Measurements from ENCODE around the gene TRIM15.
A peak's percentile ranks its signal among the peaks of the same experiment; 100 is the strongest.

TRIM15 gene

GRCh38 chr6:30211899-30212298 lies 48.6 kb downstream of the TRIM15 start:
- peaks cover 49% of the 10 kb centered on the region for H3K79me2 ChIP-seq (ENCODE audit: insufficient read depth, low read length)
- peaks cover 72% of the 10 kb centered on the region for H3K4me1 ChIP-seq (ENCODE audit: insufficient read depth, low read length, severe bottlenecking)
- peaks cover 11% of the 10 kb centered on the region; the same call in 1 of the 2 replicates for H3K36me3 ChIP-seq (ENCODE audit: insufficient read depth, low read length)
- peak overlapping the region; percentile 88 for H3K4me3 ChIP-seq (ENCODE audit: low read depth, low read length, poor library complexity, severe bottlenecking)
- H3K9ac ChIP-seq (ENCODE audit: low read length) = peak overlapping the region; percentile 95
- no peaks in the 10 kb centered on the region for H3K9me3 ChIP-seq (ENCODE audit: low read length)
- H3K27ac ChIP-seq (ENCODE audit: low read depth, low read length, poor library complexity, severe bottlenecking) = peak overlapping the region; percentile 93
- H4K20me1 ChIP-seq (ENCODE audit: insufficient read depth, low read length) = no peaks in the 10 kb centered on the region
- no peaks in the 10 kb centered on the region for H3K9me2 ChIP-seq (ENCODE audit: low read depth, low read length)
- TF ChIP-seq EZH2 (IDR thresholded peaks at IDR 0.05; ENCODE audit: borderline replicate concordance, low read length) = no peak
- TF ChIP-seq, protein P1, sequence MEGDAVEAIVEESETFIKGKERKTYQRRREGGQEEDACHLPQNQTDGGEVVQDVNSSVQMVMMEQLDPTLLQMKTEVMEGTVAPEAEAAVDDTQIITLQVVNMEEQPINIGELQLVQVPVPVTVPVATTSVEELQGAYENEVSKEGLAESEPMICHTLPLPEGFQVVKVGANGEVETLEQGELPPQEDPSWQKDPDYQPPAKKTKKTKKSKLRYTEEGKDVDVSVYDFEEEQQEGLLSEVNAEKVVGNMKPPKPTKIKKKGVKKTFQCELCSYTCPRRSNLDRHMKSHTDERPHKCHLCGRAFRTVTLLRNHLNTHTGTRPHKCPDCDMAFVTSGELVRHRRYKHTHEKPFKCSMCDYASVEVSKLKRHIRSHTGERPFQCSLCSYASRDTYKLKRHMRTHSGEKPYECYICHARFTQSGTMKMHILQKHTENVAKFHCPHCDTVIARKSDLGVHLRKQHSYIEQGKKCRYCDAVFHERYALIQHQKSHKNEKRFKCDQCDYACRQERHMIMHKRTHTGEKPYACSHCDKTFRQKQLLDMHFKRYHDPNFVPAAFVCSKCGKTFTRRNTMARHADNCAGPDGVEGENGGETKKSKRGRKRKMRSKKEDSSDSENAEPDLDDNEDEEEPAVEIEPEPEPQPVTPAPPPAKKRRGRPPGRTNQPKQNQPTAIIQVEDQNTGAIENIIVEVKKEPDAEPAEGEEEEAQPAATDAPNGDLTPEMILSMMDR (IDR thresholded peaks at IDR 0.05; ENCODE audit: low read length) = no peak
- no peaks in the 10 kb centered on the region for H3K27me3 ChIP-seq (ENCODE audit: insufficient read depth, low read length)
- no peak overlapping the region for H2AFZ ChIP-seq (ENCODE audit: low read length)
- peak overlapping the region; percentile 97 for H3K4me2 ChIP-seq (ENCODE audit: low read length)
- no peaks in the 10 kb centered on the region for H3F3A ChIP-seq (ENCODE audit: insufficient read depth, low read length)

DNA sequence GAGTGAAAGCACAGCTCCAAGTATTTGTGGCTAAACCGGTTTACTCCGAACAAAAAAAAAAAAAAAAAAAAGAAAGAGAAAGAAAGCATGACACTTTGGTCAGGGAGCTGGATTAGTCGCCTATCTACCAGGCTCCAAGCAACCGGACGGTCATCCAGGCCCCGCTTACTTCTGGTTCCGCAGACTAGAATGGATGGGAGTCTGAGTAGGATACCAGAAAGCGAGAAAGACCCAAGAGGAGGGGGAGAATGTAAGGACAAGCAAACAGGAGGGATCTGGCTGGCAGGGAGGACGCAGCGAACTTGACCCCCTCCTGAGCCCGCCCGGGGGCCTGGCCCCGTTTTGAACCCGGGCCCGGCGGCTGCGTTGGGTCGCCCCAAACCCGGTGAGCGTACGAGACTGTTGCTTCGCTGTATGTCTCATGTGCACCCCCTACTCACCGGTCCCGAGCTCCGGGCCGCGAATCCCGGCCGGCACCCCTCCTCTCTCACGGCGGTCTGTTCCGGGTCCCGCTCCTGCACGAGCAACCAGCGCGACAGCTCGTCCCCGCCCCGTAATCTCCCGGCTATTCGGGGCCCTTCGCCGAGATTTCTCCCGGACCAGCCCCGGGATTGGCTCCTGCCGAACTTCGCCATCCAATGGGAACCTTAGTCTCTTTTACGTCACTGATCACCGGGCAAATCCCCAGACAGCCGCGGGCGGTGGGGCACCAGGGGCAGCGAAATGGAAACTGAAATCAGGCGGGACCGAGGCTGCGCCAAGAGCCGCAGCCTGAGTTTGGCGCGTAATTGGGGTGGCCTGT lies 49.7 kb downstream of the TRIM15 start, which contains the start of gene TRIM26:
Gene TRIM26 (minus strand): TSS at position 542 of the 802 bp plus-strand sequence. CDS start 14,303 bp downstream, outside the sequence.
- Histone ChIP-seq H3K4me1 (ENCODE audit: insufficient read depth, low read length, severe bottlenecking) (peaks cover 60% of the 10 kb centered on the region), H3F3A (ENCODE audit: insufficient read depth, low read length) (no peaks in the 10 kb centered on the region), H4K20me1 (ENCODE audit: insufficient read depth, low read length) (no peaks in the 10 kb centered on the region), H3K4me3 (ENCODE audit: low read depth, low read length, poor library complexity, severe bottlenecking) (peak within 1 kb of the TSS; percentile 88), H3K9me2 (ENCODE audit: low read depth, low read length) (no peaks in the 10 kb centered on the region), H3K27ac (ENCODE audit: low read depth, low read length, poor library complexity, severe bottlenecking) (peak within 1 kb of the TSS; percentile 93), H3K9me3 (ENCODE audit: low read length) (no peaks in the 10 kb centered on the region), H3K36me3 (ENCODE audit: insufficient read depth, low read length) (peaks cover 11% of the 10 kb centered on the region; the same call in 1 of the 2 replicates), H3K9ac (ENCODE audit: low read length) (peak within 1 kb of the TSS; percentile 95), H3K27me3 (ENCODE audit: insufficient read depth, low read length) (no peaks in the 10 kb centered on the region), H2AFZ (ENCODE audit: low read length) (no peak within 1 kb of the TSS), H3K79me2 (ENCODE audit: insufficient read depth, low read length) (peaks cover 39% of the 10 kb centered on the region), H3K4me2 (ENCODE audit: low read length) (peak within 1 kb of the TSS; percentile 97)
- no peak for TF ChIP-seq EZH2 (IDR thresholded peaks at IDR 0.05; ENCODE audit: borderline replicate concordance, low read length)
- TF ChIP-seq, protein P1 (IDR thresholded peaks at IDR 0.05; ENCODE audit: low read length) = no peak

DNA sequence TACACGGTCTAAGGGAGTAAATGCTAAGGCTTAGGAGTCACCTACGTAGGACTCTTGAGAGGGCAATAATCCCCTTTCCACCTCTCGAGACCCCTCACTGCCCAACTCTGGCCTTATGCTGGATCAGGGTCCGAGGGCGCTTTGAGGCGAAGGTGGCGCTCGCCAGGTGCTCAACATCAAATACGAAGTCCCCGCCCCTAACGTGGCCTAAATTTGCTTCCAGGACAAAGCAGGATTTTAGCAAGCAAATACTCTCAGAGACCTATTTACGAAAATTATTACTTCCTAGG lies 50.3 kb downstream of the TRIM15 start:
- peak overlapping the region; percentile 81 for H3K9ac ChIP-seq (ENCODE audit: low read length)
- H3K9me3 ChIP-seq (ENCODE audit: low read length) = no peaks in the 10 kb centered on the region
- H3K36me3 ChIP-seq (ENCODE audit: insufficient read depth, low read length) = peaks cover 9% of the 10 kb centered on the region; the same call in 1 of the 2 replicates
- H3K9me2 ChIP-seq (ENCODE audit: low read depth, low read length) = no peaks in the 10 kb centered on the region
- no peaks in the 10 kb centered on the region for H3K27me3 ChIP-seq (ENCODE audit: insufficient read depth, low read length)
- H3F3A ChIP-seq (ENCODE audit: insufficient read depth, low read length) = no peaks in the 10 kb centered on the region
- no peaks in the 10 kb centered on the region for H4K20me1 ChIP-seq (ENCODE audit: insufficient read depth, low read length)
- peaks cover 33% of the 10 kb centered on the region for H3K79me2 ChIP-seq (ENCODE audit: insufficient read depth, low read length)
- peak overlapping the region; percentile 88 for H3K4me3 ChIP-seq (ENCODE audit: low read depth, low read length, poor library complexity, severe bottlenecking)
- TF ChIP-seq, protein P1 (IDR thresholded peaks at IDR 0.05; ENCODE audit: low read length) = no peak; the same call in 1 of the 2 replicates
- TF ChIP-seq EZH2 (IDR thresholded peaks at IDR 0.05; ENCODE audit: borderline replicate concordance, low read length) = no peak
- no peak overlapping the region for H2AFZ ChIP-seq (ENCODE audit: low read length)
- peaks cover 54% of the 10 kb centered on the region for H3K4me1 ChIP-seq (ENCODE audit: insufficient read depth, low read length, severe bottlenecking)
- H3K27ac ChIP-seq (ENCODE audit: low read depth, low read length, poor library complexity, severe bottlenecking) = peak overlapping the region; percentile 93
- H3K4me2 ChIP-seq (ENCODE audit: low read length) = peak overlapping the region; percentile 71
